ENCODE results near the gene SATB2.

- TF ChIP-seq CTCF (IDR thresholded peaks at IDR 0.05) (no peak), POLR2AphosphoS5 (IDR thresholded peaks at IDR 0.05) (no peak)
Measured at GRCh38 chr2:199329466-199329865, 128.3 kb downstream of the SATB2 start.

Data from breast epithelium (tissue), 3 donors.